ENCODE data around the gene CSRP2. TPM values are rescaled to one million over a fixed set of nuclear protein-coding genes. Genes with fewer than 3 reads are reported as not detected.

The CSRP2 gene
- total RNA-seq, 1 experiment from 2014 or later, result 158 TPM

- H2BK20ac ChIP-seq (ENCODE audit: low read depth, low read length, poor library complexity, severe bottlenecking), result no peak overlapping the region
- no peaks in the 10 kb centered on the region for H3K23me2 ChIP-seq (ENCODE audit: insufficient read length, low read depth, low read length, poor library complexity, severe bottlenecking)
- no peak for TF ChIP-seq CTCF (conservative IDR thresholded peaks at IDR 0.05)
- H3T11ph ChIP-seq (ENCODE audit: low read length), result no peak overlapping the region
- WGBS (ENCODE audit: extremely low coverage, insufficient read length, low lambda C conversion rate), result no CpG with 5 or more reads among the region's 3 CpGs
- Mint-ChIP-seq H3K4me3 (no peak overlapping the region), H3K4me1 (peaks cover 56 to 66% of the 10 kb centered on the region in 2 experiments), H3K9me3 (no peaks in the 10 kb centered on the region), H3K36me3 (ENCODE audit: insufficient read depth in 1 of 3, low read depth in 3 of 3) (peaks cover 7 to 12% (median 10%) of the 10 kb centered on the region in 3 experiments; a peak in 6 of 7 replicates), H3K27me3 (ENCODE audit: low read depth) (no peaks in the 10 kb centered on the region), H3K27ac (peak overlapping the region in 1 of 3 experiments; percentile 62; a peak in 2 of 7 replicates)
- no peak overlapping the region for H3K4me2 ChIP-seq (ENCODE audit: insufficient read depth, insufficient read length, low read length)
- H3K79me1 ChIP-seq (ENCODE audit: insufficient read depth, low read depth, low read length, poor library complexity, severe bottlenecking), result peaks cover 6% of the 10 kb centered on the region
- no peak overlapping the region for H2AK5ac ChIP-seq (ENCODE audit: insufficient read length, low read length)
- DNase-seq, result no peak
- H3K9ac ChIP-seq (ENCODE audit: extremely low read depth, insufficient read length, low read length), result no peak overlapping the region
- H4K8ac ChIP-seq (replicated peaks; ENCODE audit: insufficient read length, low read depth, low read length), result no peak overlapping the region
- H2BK5ac ChIP-seq (ENCODE audit: insufficient read length, low read length), result no peak overlapping the region
- no peaks in the 10 kb centered on the region for H4K20me1 ChIP-seq (ENCODE audit: control insufficient read depth, insufficient read depth, insufficient read length)
- H4K5ac ChIP-seq (ENCODE audit: insufficient read length, low read depth, low read length), result no peak overlapping the region
- H2BK120ac ChIP-seq (ENCODE audit: low read depth, low read length, poor library complexity, severe bottlenecking), result no peak overlapping the region
- no peak overlapping the region for H3K18ac ChIP-seq (ENCODE audit: insufficient read length, low read depth, low read length)
- no peak overlapping the region for H3K4ac ChIP-seq (ENCODE audit: low read depth, low read length)
- H3K79me2 ChIP-seq (ENCODE audit: insufficient read depth, low read length), result peaks cover 12% of the 10 kb centered on the region; the same call in 1 of the 2 replicates
- H3K27me3 ChIP-seq (ENCODE audit: insufficient read depth, low read length), result no peaks in the 10 kb centered on the region
- H2BK15ac ChIP-seq (ENCODE audit: low read depth, low read length), result no peak overlapping the region
- no peak overlapping the region for H3K56ac ChIP-seq (ENCODE audit: insufficient read length, low read depth, low read length)
- H2AFZ ChIP-seq (ENCODE audit: low read length), result no peak overlapping the region
- H2BK12ac ChIP-seq (ENCODE audit: insufficient read length, low read depth, low read length), result no peak overlapping the region
- H3K14ac ChIP-seq (ENCODE audit: insufficient read depth, low read length), result no peak overlapping the region
- H3K23ac ChIP-seq (ENCODE audit: insufficient read length, low read depth, low read length), result no peak overlapping the region
- peaks cover 12% of the 10 kb centered on the region for H3K4me1 ChIP-seq (ENCODE audit: insufficient read depth, low read length)
- H3K27ac ChIP-seq (ENCODE audit: insufficient read length, low read depth, low read length), result no peak overlapping the region
- no peaks in the 10 kb centered on the region for H3K9me3 ChIP-seq (ENCODE audit: control insufficient read depth, low read depth, low read length)
- H4K91ac ChIP-seq (ENCODE audit: insufficient read length, low read depth, low read length), result no peak overlapping the region
These were observed 4.8 kb downstream of the CSRP2 start for GRCh38 chr12:76874027-76874426.

Data from H9 (cell line).